Measurements from ENCODE around the gene ZSCAN4. TPM values are rescaled to one million over a fixed set of nuclear protein-coding genes. Genes with fewer than 3 reads are reported as not detected.

Gene ZSCAN4
- total RNA-seq, 1 experiment from 2014 or later: not detected

DNA sequence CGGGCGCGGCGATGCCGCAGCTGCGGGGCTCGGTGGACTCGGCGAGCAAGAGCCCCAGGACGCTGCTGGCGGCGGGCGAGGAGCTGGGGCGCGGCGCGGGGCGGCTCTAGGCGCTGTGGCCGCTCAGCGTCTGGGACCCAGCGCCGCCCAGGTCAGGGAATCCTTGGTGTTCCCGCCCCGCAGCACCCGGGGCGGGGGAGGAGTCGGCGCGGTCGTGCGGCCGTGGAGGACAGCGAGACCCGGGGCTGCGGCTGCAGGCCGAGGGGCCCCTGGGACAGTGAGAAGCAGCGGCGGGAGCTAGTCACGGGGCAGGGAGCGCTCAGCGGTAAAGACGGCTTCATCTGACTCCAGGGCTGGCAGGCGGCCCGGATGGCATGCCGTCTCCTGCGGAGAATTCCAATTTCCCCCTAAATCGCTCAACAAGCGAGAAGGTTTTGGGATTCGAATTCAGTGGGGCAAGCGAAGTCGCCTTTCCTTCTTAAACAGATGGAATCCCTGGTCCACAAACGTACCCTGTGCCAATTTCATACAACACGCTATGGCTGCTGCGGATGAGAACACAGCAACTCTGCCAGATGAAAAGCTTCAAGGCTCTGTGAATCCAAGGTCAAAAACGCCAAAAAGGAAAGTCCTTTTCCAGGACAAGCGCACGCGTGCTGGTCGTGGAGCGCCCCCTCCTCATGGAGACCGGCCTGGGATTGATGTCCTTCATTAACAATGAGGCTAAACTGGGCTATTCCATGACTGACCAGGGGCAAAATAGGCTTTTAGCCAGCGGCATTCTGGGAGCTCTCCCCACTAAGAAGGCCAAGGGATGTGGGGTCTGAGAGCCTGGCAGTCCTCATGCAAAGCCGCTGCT, 4.2 kb upstream of the ZSCAN4 start:
- Histone ChIP-seq H3K27ac (ENCODE audit: low read length) (no peak overlapping the region), H3K79me2 (ENCODE audit: low read length) (no peaks in the 10 kb centered on the region), H3K4me2 (ENCODE audit: low read length) (peak overlapping the region; percentile 92), H3K9me2 (replicated peaks; ENCODE audit: low read length) (no peaks in the 10 kb centered on the region), H2AFZ (ENCODE audit: low read length) (peak overlapping the region; percentile 91), H3F3A (ENCODE audit: low read length, unreplicated experiment) (no peaks in the 10 kb centered on the region), H3K36me3 (ENCODE audit: low read depth, low read length) (no peaks in the 10 kb centered on the region), H3K4me1 (ENCODE audit: insufficient read depth, low read length) (0 out of 2 replicates have a peak, but pooled peaks cover 4% of the 10 kb centered on the region), H4K20me1 (ENCODE audit: low read length) (no peaks in the 10 kb centered on the region), H3K4me3 (ENCODE audit: low read length) (peak overlapping the region; percentile 71), H3K9ac (ENCODE audit: low read length) (no peak overlapping the region), H3K9me3 (ENCODE audit: low read length) (no peaks in the 10 kb centered on the region), H3K27me3 (ENCODE audit: low read length) (peaks cover 14% of the 10 kb centered on the region; the same call in 1 of the 2 replicates)
- no TSS peak for BruUV-seq (replicated peaks)
- POLR2A ChIA-PET (ENCODE audit: unreplicated experiment): no interaction called here
- TF ChIP-seq EZH2phosphoT487 (IDR thresholded peaks at IDR 0.05; ENCODE audit: borderline replicate concordance, low read length) (no peak), EZH2 (IDR thresholded peaks at IDR 0.05; ENCODE audit: low read length, unreplicated experiment) (no peak)
- TF ChIP-seq, protein P1, sequence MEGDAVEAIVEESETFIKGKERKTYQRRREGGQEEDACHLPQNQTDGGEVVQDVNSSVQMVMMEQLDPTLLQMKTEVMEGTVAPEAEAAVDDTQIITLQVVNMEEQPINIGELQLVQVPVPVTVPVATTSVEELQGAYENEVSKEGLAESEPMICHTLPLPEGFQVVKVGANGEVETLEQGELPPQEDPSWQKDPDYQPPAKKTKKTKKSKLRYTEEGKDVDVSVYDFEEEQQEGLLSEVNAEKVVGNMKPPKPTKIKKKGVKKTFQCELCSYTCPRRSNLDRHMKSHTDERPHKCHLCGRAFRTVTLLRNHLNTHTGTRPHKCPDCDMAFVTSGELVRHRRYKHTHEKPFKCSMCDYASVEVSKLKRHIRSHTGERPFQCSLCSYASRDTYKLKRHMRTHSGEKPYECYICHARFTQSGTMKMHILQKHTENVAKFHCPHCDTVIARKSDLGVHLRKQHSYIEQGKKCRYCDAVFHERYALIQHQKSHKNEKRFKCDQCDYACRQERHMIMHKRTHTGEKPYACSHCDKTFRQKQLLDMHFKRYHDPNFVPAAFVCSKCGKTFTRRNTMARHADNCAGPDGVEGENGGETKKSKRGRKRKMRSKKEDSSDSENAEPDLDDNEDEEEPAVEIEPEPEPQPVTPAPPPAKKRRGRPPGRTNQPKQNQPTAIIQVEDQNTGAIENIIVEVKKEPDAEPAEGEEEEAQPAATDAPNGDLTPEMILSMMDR (conservative IDR thresholded peaks at IDR 0.05; ENCODE audit: low read depth, low read length): no peak
- intact Hi-C loops (cut with micrococcal nuclease): no loop called here
- ATAC-seq: peak; percentile 92
- CTCF ChIA-PET: no interaction called here
- peak; percentile 31 for DNase-seq

DNA sequence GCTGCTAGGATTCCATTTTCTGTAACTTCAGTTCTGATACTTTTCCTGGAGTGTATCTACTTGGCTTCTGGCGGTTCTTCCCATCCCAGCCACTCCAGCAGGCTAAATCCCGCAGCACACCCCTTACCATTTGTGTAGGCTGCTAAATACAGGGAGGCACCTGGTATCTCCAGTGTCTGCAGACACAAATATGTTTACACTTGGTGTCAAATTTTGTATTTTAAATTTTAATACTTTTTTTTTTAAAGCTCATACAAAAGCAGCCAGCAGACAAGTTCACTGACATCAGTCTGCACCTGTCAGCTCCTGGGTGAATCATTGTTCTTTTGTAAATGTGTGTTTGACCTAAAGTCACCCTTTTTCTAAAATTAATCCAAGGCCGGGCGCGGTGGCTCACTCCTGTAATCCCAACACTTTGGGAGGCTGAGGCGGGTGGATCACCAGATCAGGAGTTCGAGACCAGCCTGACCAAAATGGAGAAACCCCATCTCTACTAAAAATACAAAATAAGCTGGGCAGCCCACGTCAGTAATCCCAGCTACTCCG, 3.4 kb upstream of the ZSCAN4 start:
- no peak overlapping the region for H2AFZ ChIP-seq (ENCODE audit: low read length)
- no peaks in the 10 kb centered on the region for H3K9me3 ChIP-seq (ENCODE audit: low read length)
- H3K27ac ChIP-seq (ENCODE audit: low read length): no peak overlapping the region
- ChIA-PET POLR2A (ENCODE audit: unreplicated experiment) (no interaction called here), CTCF (no interaction called here)
- H3K4me1 ChIP-seq (ENCODE audit: insufficient read depth, low read length): 0 out of 2 replicates have a peak, but pooled peaks cover 4% of the 10 kb centered on the region
- H4K20me1 ChIP-seq (ENCODE audit: low read length): no peaks in the 10 kb centered on the region
- no peak overlapping the region for H3K4me3 ChIP-seq (ENCODE audit: low read length)
- TF ChIP-seq, protein P1 (conservative IDR thresholded peaks at IDR 0.05; ENCODE audit: low read depth, low read length): no peak
- TF ChIP-seq EZH2 (IDR thresholded peaks at IDR 0.05; ENCODE audit: low read length, unreplicated experiment) (no peak), EZH2phosphoT487 (IDR thresholded peaks at IDR 0.05; ENCODE audit: borderline replicate concordance, low read length) (no peak)
- BruUV-seq (replicated peaks): no TSS peak
- ATAC-seq: no peak
- no peak overlapping the region for H3K4me2 ChIP-seq (ENCODE audit: low read length)
- H3K79me2 ChIP-seq (ENCODE audit: low read length): no peaks in the 10 kb centered on the region
- H3K27me3 ChIP-seq (ENCODE audit: low read length): peaks cover 7% of the 10 kb centered on the region; the same call in 1 of the 2 replicates
- no peaks in the 10 kb centered on the region for H3F3A ChIP-seq (ENCODE audit: low read length, unreplicated experiment)
- no peak overlapping the region for H3K9ac ChIP-seq (ENCODE audit: low read length)
- H3K9me2 ChIP-seq (replicated peaks; ENCODE audit: low read length): no peaks in the 10 kb centered on the region
- H3K36me3 ChIP-seq (ENCODE audit: low read depth, low read length): no peaks in the 10 kb centered on the region
- DNase-seq: no peak
- intact Hi-C loops (cut with micrococcal nuclease): no loop called here

DNA sequence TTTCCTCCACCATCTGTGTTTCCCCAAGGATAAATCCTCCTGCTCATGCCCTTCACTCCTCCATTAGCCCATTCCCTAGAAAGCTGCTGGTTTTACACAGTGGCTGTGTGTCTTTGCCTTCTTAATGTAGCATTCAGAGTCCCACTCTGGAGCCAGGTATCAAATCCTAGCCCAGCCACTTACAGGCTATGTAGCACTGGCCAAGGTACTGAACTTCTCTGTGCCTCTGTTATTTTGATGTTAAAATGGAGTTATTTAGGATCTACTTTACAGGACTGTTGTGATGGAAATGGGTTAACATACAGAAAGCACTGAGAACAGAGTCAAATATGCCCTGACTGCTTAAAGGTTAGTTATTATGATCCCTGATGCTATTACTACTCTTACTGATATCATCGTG, 1.5 kb upstream of the ZSCAN4 start:
- ATAC-seq (no peak), DNase-seq (no peak)
- Histone ChIP-seq H3K4me1 (ENCODE audit: insufficient read depth, low read length) (0 out of 2 replicates have a peak, but pooled peaks cover 4% of the 10 kb centered on the region), H3K27me3 (ENCODE audit: low read length) (no peaks in the 10 kb centered on the region), H2AFZ (ENCODE audit: low read length) (no peak overlapping the region), H3K27ac (ENCODE audit: low read length) (no peak overlapping the region), H3K36me3 (ENCODE audit: low read depth, low read length) (no peaks in the 10 kb centered on the region), H3K4me2 (ENCODE audit: low read length) (no peak overlapping the region), H3K9me3 (ENCODE audit: low read length) (peaks cover 6% of the 10 kb centered on the region; the same call in 1 of the 2 replicates), H3K9me2 (replicated peaks; ENCODE audit: low read length) (no peaks in the 10 kb centered on the region), H4K20me1 (ENCODE audit: low read length) (no peaks in the 10 kb centered on the region), H3K4me3 (ENCODE audit: low read length) (no peak overlapping the region), H3K79me2 (ENCODE audit: low read length) (no peaks in the 10 kb centered on the region), H3F3A (ENCODE audit: low read length, unreplicated experiment) (no peaks in the 10 kb centered on the region), H3K9ac (ENCODE audit: low read length) (no peak overlapping the region)
- no peak for TF ChIP-seq EZH2 (IDR thresholded peaks at IDR 0.05; ENCODE audit: low read length, unreplicated experiment)
- TF ChIP-seq, protein P1 (conservative IDR thresholded peaks at IDR 0.05; ENCODE audit: low read depth, low read length): no peak
- ChIA-PET POLR2A (ENCODE audit: unreplicated experiment) (no interaction called here), CTCF (no interaction called here)
- BruUV-seq (replicated peaks): no TSS peak
- intact Hi-C loops (cut with micrococcal nuclease): no loop called here

Data from PC-3 (cell line).